GM12801 (cell line): ENCODE measurements around the gene HDAC9.
A peak's percentile ranks its signal among the peaks of the same experiment; 100 is the strongest.

Source experiments
- CTCF ChIP-seq: IDR thresholded peaks from one replicate; pipeline ENCODE4 v1.5.1; 2011; ENCODE audit warnings: control low read depth; ENCODE audit not compliant: insufficient read length; ENCODE audit errors: extremely low read depth

HDAC9 gene

DNA sequence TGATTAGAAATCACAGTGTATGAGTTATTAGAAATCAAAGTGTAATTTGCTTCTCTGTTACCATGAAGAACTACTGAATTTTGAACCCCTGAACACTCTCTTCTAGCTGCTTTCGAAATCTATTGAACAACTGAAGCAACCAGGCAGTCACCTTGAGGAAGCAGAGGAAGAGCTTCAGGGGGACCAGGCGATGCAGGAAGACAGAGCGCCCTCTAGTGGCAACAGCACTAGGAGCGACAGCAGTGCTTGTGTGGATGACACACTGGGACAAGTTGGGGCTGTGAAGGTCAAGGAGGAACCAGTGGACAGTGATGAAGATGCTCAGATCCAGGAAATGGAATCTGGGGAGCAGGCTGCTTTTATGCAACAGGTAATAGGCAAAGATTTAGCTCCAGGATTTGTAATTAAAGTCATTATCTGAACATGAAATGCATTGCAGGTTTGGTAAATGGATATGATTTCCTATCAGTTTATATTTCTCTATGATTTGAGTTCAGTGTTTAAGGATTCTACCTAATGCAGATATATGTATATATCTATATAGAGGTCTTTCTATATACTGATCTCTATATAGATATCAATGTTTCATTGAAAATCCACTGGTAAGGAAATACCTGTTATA is 170.7 kb downstream of the HDAC9 start:
- peak; percentile 82 for TF ChIP-seq CTCF

DNA sequence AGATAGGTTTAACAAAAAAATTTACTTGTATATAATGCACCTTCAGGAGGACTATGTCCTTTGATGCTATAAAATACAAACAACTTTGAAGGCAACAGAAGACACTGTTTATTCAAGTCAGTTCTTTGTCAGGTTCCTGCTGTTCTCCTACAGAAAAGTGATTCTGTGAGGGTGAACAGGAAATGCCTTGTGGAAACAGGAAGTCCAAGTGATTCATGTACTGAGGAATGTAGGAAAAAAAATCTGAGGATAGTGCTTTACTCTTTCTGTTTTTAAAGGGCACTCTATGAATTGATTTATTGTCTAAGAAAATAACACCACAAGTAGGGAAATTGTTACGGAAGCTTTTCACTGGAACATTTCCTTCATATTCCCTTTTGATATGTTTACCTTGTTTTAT is 171.9 kb downstream of the HDAC9 start:
- TF ChIP-seq CTCF, result no peak

GRCh38 chr7:18671176-18671575 is 175.6 kb downstream of the HDAC9 start:
- TF ChIP-seq CTCF, result no peak

- TF ChIP-seq CTCF, result no peak
Measured at GRCh38 chr7:18675579-18675978, 180.0 kb downstream of the HDAC9 start.

GRCh38 chr7:18679261-18679660 is 183.7 kb downstream of the HDAC9 start:
- no peak for TF ChIP-seq CTCF

- TF ChIP-seq CTCF, result no peak
Measured at GRCh38 chr7:18680576-18680975, 185.0 kb downstream of the HDAC9 start.

DNA sequence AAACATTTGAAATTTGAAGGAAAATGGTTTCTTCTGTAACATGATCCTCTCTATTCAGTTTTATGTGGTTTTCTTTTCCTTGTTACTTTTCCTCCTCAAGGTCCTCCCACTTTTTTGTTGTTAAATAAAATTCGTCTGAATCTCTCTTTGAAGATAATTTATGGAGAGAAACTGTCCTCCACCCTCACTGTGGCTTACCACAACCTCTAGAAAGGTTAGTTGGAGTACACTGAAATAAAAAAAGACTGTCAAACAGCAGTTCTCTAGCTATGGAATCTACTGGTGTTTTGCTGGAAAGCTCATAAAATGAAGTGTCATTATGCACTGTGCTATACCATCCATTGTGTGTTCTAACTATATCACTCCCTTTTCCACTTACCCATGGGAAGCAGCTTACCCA is 189.4 kb downstream of the HDAC9 start:
- TF ChIP-seq CTCF, result no peak
